Spleen (tissue), 7 donors: ENCODE results near the gene CAMP.

ENCODE experiments used
- POLR2A ChIP-seq, 3 donors: fragments of 450-650 bp; IDR thresholded peaks; one replicate each; pipeline ENCODE4 v1.5.1; 2017; ENCODE audit warnings: antibody characterized with exemption in 3 of 3, mild to moderate bottlenecking in 1 of 3
- TF ChIP-seq, protein P1 (sequence below), 11 experiments: fragments of 200-600 bp in 7 of 11; fragments of 450-650 bp in 4 of 11; sonication (generic) in 4 of 11; IDR thresholded peaks in 8 of 11; conservative IDR thresholded peaks in 3 of 11; 1 replicate in 7 of 11; 2 replicates in 4 of 11; pipeline versions ENCODE4 v1.4.0 to v1.8.0; 2016 to 2021; ENCODE audit warnings: antibody characterized with exemption in 11 of 11, inconsistent platforms in 4 of 11, mild to moderate bottlenecking in 1 of 11
- donor health status: DM: no; HTN: no; CAD: no; lungs with moderate emphysema.
- donor health status: DM: no; HTN: no; CAD: no.
- donor health status: DM: no; HTN: no; CAD: no.

DNA sequence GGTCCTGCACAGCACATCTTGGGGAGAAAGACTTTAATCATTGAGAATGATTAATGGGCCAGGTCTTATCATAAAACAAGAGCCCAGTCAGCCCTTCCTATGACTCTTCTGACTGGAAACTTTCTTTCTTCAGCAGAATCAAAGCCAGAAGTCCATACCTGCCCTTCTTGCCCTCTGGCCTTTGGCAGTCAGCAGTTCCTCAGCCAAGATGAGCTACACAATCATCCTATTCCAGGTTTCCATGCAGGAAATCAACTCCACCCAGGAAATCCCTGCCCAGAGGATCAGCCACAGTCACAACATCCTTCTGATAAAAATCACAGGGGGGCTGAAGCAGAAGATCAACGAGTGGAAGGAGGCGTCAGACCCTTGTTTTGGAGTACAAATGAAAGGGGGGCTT lies 44.5 kb downstream of the CAMP start:
- TF ChIP-seq POLR2A (IDR thresholded peaks at IDR 0.05) = no peak
- TF ChIP-seq, protein P1, sequence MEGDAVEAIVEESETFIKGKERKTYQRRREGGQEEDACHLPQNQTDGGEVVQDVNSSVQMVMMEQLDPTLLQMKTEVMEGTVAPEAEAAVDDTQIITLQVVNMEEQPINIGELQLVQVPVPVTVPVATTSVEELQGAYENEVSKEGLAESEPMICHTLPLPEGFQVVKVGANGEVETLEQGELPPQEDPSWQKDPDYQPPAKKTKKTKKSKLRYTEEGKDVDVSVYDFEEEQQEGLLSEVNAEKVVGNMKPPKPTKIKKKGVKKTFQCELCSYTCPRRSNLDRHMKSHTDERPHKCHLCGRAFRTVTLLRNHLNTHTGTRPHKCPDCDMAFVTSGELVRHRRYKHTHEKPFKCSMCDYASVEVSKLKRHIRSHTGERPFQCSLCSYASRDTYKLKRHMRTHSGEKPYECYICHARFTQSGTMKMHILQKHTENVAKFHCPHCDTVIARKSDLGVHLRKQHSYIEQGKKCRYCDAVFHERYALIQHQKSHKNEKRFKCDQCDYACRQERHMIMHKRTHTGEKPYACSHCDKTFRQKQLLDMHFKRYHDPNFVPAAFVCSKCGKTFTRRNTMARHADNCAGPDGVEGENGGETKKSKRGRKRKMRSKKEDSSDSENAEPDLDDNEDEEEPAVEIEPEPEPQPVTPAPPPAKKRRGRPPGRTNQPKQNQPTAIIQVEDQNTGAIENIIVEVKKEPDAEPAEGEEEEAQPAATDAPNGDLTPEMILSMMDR (IDR thresholded peaks at IDR 0.05 in 8 of 11, conservative IDR thresholded peaks at IDR 0.05 in 3 of 11) = no peak
